ENCODE data around the gene CENPO.

GRCh38 chr2:24766609-24767008 lies 26.6 kb upstream of the CENPO start:
- TF ChIP-seq, protein P1, sequence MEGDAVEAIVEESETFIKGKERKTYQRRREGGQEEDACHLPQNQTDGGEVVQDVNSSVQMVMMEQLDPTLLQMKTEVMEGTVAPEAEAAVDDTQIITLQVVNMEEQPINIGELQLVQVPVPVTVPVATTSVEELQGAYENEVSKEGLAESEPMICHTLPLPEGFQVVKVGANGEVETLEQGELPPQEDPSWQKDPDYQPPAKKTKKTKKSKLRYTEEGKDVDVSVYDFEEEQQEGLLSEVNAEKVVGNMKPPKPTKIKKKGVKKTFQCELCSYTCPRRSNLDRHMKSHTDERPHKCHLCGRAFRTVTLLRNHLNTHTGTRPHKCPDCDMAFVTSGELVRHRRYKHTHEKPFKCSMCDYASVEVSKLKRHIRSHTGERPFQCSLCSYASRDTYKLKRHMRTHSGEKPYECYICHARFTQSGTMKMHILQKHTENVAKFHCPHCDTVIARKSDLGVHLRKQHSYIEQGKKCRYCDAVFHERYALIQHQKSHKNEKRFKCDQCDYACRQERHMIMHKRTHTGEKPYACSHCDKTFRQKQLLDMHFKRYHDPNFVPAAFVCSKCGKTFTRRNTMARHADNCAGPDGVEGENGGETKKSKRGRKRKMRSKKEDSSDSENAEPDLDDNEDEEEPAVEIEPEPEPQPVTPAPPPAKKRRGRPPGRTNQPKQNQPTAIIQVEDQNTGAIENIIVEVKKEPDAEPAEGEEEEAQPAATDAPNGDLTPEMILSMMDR (IDR thresholded peaks at IDR 0.05): no peak
- TF ChIP-seq POLR2AphosphoS5 (IDR thresholded peaks at IDR 0.05) (no peak), POLR2A (IDR thresholded peaks at IDR 0.05) (no peak)

All from transverse colon (tissue), 4 donors.